Suppressor macrophage (primary cell): Measurements from ENCODE around the gene TCAP.

Experiments
- DNase-seq, 4 experiments: peaks; one replicate each; pipeline ENCODE4 v3.0.0-alpha.2; 2020 to 2022

The TCAP gene

DNA sequence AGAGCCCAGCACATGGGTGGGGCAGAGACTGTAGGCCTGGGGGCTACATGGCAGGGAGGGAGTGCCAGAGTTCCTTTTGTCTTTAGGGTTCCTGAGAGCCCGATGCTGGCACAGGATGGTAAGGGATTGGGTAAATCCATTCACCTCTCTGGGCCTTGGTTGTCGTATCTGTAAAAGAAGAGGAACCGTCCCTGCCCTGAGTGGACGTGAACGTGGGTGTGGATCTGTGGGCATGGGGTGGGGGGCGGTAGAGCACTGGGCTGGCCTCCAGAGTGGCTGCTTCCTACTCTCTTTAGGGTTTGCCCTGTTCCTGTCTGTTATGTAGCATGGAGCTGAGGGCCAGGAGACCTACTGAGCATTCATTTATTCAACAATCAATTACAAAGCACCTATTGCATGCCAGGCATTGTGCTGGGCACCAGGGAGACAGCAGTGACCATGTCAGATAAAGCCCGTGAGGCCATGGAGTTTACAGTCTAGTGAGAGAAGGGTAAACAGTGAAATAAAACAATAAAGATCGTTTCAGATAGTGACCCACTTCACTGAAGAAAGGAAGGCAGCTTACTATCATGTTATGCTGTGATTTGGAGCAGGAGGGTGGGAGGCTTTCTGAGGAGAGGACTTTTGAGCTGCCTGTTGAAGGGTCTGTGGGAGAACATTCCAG, 13.1 kb upstream of the TCAP start:
- DNase-seq = peak in 1 of 4 experiments; percentile 40

GRCh38 chr17:39652587-39653315, 12.4 kb upstream of the TCAP start:
- no peak for DNase-seq

DNA sequence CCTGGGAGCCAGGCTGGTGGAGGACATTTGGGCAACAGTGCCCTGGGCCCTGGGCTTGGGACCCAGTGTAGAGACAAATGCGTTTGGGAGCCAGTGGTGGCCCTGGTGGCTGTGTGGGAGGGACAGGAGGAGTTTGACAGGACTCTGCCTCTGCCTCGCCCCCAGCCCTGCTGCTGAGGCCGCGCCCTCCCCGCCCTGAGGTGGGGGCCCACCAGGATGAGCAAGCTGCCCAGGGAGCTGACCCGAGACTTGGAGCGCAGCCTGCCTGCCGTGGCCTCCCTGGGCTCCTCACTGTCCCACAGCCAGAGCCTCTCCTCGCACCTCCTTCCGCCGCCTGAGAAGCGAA, 11.9 kb upstream of the TCAP start:
- DNase-seq = no peak

DNA sequence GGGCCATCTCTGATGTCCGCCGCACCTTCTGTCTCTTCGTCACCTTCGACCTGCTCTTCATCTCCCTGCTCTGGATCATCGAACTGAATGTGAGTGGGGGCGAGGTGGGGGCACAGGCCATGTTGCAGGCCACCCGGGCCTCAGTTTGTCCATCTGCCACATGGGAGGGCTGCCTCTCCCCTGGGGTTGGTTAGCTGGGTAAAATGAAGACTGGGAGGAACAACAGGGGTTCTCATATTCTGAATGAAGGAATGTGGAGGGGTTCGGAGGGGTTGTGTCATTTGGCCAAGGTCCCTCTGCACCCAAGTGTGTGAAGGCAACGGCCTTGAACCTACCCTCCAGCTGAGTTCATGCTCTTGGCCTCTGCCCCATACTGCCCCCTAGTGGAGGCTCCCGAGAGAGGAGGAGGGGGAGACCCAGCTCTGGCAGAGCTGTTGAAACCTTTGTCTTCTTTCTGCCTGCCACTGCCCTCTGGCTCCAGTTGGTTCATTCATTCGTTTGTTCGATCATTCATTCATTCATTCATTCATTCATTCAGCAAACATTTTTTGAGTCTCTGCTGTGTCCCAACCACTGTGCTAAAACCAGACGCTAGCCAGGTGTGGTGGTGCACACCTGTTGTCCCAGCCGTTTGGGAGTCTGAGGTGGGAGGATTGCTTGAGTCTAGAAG, 11.4 kb upstream of the TCAP start:
- peak; percentile 80 to 91 (median 84) for DNase-seq

GRCh38 chr17:39655105-39655504, 10.0 kb upstream of the TCAP start:
- DNase-seq = no peak

- DNase-seq = no peak
Measured at GRCh38 chr17:39658346-39658745, 6.8 kb upstream of the TCAP start.

DNA sequence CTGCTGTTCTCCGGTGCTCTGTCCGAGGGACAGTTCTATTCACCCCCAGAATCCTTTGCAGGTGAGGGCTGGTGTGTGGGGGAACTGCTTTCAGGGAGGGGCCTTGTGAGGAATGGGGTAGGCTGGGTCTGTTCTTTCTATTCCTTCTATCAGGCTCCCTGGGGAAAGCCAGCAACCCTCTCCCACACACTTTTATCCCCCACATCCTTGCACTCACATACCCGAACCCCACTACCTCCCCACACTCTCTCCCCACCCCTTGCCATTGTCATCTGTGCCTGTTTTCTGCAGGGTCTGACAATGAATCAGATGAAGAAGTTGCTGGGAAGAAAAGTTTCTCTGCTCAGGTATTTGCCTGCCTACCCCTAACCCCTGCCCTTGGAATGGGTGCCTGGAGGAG, 6.4 kb upstream of the TCAP start:
- no peak for DNase-seq

- DNase-seq = peak; percentile 53 to 67 (median 64)
Measured at GRCh38 chr17:39659279-39660010, 5.7 kb upstream of the TCAP start.

DNA sequence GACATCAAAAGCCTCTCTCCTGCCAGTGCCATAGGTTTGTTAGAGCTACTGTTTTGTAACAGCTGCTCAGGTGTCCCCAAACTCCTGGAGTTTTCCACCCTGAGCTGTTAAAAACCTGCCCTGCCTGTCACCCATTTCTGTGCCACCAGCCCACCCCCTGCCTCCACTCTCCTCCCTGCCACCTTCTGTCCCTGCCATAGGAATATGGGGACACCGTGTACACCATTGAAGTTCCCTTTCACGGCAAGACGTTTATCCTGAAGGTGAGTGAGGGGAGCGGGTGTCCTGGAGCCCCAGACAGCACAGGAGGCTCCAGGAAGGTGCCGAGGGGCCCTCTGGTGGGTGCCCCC, 5.2 kb upstream of the TCAP start:
- DNase-seq = no peak

GRCh38 chr17:39660397-39661385, 4.5 kb upstream of the TCAP start:
- no peak for DNase-seq

- DNase-seq = no peak
Measured at GRCh38 chr17:39661744-39662541, 3.2 kb upstream of the TCAP start.

DNA sequence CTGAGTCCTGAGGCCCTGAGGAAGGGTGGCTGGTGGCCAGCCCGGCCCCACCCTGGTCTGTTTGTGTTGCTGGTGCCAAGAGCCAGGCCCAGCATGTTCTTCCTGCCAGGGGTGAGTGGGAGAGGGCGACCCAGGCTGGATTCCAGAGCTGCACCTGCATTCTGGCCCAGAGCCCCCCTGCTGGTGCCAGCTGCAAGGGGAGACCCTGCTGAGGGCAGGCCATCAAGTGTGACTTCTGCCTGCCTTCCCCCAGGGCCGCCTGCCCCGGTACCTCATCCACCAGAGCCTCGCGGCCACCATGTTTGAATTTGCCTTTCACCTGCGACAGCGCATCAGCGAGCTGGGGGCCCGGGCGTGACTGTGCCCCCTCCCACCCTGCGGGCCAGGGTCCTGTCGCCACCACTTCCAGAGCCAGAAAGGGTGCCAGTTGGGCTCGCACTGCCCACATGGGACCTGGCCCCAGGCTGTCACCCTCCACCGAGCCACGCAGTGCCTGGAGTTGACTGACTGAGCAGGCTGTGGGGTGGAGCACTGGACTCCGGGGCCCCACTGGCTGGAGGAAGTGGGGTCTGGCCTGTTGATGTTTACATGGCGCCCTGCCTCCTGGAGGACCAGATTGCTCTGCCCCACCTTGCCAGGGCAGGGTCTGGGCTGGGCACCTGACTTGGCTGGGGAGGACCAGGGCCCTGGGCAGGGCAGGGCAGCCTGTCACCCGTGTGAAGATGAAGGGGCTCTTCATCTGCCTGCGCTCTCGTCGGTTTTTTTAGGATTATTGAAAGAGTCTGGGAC, 2.4 kb upstream of the TCAP start:
- no peak for DNase-seq

GRCh38 chr17:39663340-39663687, 1.8 kb upstream of the TCAP start:
- no peak for DNase-seq

DNA sequence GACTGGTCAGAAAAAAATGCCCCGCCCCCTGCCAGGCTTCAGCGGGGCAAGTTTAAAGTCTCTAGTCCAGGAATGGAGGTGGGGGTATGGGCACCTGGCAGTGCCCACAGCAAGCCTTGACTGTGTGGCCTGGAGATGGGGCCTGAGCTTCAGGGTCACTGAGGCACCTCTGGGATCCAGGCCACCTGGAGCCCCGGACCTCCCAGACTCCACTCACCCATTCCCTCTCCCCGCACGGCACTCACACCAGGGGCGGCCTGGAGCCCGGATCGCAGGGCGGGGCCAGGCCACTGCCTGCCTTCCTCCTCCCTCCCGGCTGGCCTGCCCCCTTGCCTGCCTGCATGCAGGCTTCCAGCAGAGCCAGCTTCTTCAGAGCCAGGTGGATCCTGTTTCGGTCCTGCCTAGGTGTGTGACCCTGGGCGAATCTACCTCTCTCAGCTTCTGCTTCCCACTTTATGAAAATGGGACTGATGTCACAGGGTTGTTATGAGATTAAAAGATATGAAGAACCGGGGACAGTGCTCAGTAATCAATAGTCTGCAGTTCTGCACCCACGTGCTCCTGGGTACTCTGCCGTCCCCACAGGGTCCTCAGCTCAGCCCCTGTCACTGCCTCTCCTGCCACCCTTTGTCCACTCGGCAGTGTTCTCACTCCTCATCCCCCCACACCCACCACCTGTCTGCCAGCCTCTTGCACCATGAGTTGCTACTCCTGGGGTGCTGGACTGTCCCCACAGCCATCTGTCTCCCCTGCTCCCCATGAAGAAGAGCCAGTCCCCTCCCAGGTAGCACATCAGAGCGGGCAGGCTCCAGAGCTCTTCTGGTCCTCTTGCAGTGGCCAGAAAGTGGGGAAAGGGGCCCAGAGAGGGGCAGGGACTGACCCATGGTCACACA, 1.2 kb upstream of the TCAP start:
- DNase-seq = no peak

- no peak for DNase-seq
Measured at GRCh38 chr17:39665642-39666224, 584 bp downstream of the TCAP start.

GRCh38 chr17:39666231-39666600, 1.1 kb downstream of the TCAP start:
- no peak for DNase-seq

- DNase-seq = no peak
Measured at GRCh38 chr17:39666601-39667261, 1.6 kb downstream of the TCAP start.

DNA sequence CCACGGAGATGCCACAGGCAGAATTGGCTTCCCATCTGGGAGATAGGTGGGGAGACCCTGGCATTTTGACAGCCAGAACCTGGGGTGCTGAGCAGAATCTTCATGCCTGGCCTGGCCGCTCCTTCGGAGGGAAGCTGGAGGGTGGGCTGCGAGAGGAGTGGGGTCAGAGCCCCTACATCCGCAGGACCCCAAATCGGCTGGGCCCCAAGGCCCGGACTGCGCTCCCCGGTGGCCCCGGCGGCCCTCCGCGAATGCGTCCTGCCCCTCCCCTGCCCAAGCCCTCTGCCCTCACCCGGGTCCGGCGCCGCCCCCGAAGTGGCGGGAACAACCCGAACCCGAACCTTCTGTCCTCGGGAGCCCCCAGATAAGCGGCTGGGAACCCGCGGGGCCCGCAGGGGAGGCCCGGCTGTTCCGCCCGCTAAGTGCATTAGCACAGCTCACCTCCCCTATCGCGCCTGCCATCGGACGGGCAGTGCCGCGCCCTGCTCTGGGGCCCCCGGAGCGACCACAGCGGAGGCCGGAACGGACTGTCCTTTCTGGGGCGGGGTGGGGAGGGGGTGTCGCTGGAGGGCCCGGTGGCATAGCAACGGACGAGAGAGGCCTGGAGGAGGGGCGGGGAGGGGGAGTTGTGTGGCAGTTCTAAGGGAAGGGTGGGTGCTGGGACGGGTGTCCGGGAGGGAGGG, 2.3 kb downstream of the TCAP start:
- peak in 1 of 4 experiments; percentile 23 for DNase-seq
